Kidney (tissue), 14 donors: ENCODE results near the gene CCDC32. TPM values are rescaled to one million over a fixed set of nuclear protein-coding genes. Genes with fewer than 3 reads are reported as not detected.

ENCODE experiments used
- DNase-seq, 5 donors: peaks; one replicate each; pipeline ENCODE4 v3.0.0-alpha.2; 2013 to 2020
- FAIRE-seq: peaks from 2 replicates; lab custom pipeline; 2012; peaks lifted over from hg19 to GRCh38; lab: Jason Lieb, UNC
- H3K27ac ChIP-seq, 2 donors: one replicate each; pipeline ENCODE4 v1.7.0; 2013; ENCODE audit warnings: low read depth in 2 of 2, low read length in 2 of 2, inconsistent platforms in 1 of 2
- H3K27me3 ChIP-seq: one replicate; pipeline ENCODE4 v1.7.1; 2013; ENCODE audit warnings: low read length, inconsistent platforms; ENCODE audit not compliant: control insufficient read depth, insufficient read depth
- H3K36me3 ChIP-seq, 3 donors: one replicate each; pipeline versions ENCODE4 v1.7.0 to v1.7.1; 2013; ENCODE audit warnings: low read length in 3 of 3, control low read depth in 1 of 3, inconsistent platforms in 1 of 3; ENCODE audit not compliant: insufficient read depth in 3 of 3, control insufficient read depth in 2 of 3
- H3K4me1 ChIP-seq, 3 donors: one replicate each; pipeline versions ENCODE4 v1.7.0 to v1.7.1; 2013; ENCODE audit warnings: low read length in 3 of 3, inconsistent platforms in 1 of 3, low read depth in 1 of 3; ENCODE audit not compliant: control insufficient read depth in 2 of 3, insufficient read depth in 2 of 3
- H3K4me3 ChIP-seq, 3 donors: one replicate each; pipeline versions ENCODE4 v1.7.0 to v1.8.1; 2013; ENCODE audit warnings: low read length in 3 of 3, control low read depth in 1 of 3, inconsistent platforms in 1 of 3
- H3K9ac ChIP-seq, 3 donors: one replicate each; pipeline versions ENCODE4 v1.7.0 to v1.7.1; 2013; ENCODE audit warnings: low read length in 3 of 3, control low read depth in 1 of 3, inconsistent platforms in 1 of 3
- H3K9me3 ChIP-seq, 3 donors: one replicate each; pipeline versions ENCODE4 v1.7.0 to v1.7.1; 2013; ENCODE audit warnings: low read length in 3 of 3, control low read depth in 1 of 3, inconsistent platforms in 1 of 3; ENCODE audit not compliant: control insufficient read depth in 2 of 3, insufficient read depth in 1 of 3
- CTCF ChIP-seq: IDR thresholded peaks from 3 replicates; pipeline ENCODE4 v1.5.1; 2012; ENCODE audit warnings: mild to moderate bottlenecking, moderate library complexity, borderline replicate concordance; ENCODE audit not compliant: insufficient read depth; ENCODE audit errors: extremely low read depth
- intact Hi-C: fragments of 100-400 bp; cut with DNase I; formaldehyde crosslinking; loops from one replicate; pipeline ENCODE4 v1.11.1; 2022
- polyA plus RNA-seq: library from polyadenylated mRNA; stranded (reverse); fragments of 350-450 nt; fragmentation: Illumina TruSeq; extraction: RNeasy Lipid Tissue Mini Kit (QIAGEN cat#74804); gene quantifications from one replicate; pipeline ENCODE4 v1.2.3, GENCODE V29; 2014; ENCODE audit warnings: low read depth, low replicate concordance; ENCODE audit not compliant: insufficient read depth
- total RNA-seq: library from RNA; stranded (reverse); fragmentation: NEBNext Ultra II Directional; extraction: Animal tissue kit (Norgen Biotek cat#: 25700); gene quantifications from one replicate; pipeline ENCODE4 v1.2.1, GENCODE V29; 2021
- donor health status: control.
- donor health status: control.
- donor health status: control.
- donor health status: control.
- donor health status: control.
- donor health status: DM: yes; HTN: yes; CAD: no.
- donor health status: Normal renal cell carcinoma (clear cell type).

The CCDC32 gene
- total and polyA plus RNA-seq, 2 donors from 2014 or later: 34.4 to 35.9 TPM

- H3K27me3 ChIP-seq: no peaks in the 10 kb centered on the region
- no peak for DNase-seq
- no peaks in the 10 kb centered on the region for H3K4me1 ChIP-seq
- no peak overlapping the region for H3K9ac ChIP-seq
- FAIRE-seq: no peak
- H3K4me3 ChIP-seq: no peak overlapping the region
- H3K9me3 ChIP-seq: no peaks in the 10 kb centered on the region
- no peak for TF ChIP-seq CTCF
- intact Hi-C loops: no loop called here
- no peaks in the 10 kb centered on the region for H3K36me3 ChIP-seq
- H3K27ac ChIP-seq: no peak overlapping the region
These were observed 31.0 kb downstream of the CCDC32 start for GRCh38 chr15:40533763-40534364.

DNA sequence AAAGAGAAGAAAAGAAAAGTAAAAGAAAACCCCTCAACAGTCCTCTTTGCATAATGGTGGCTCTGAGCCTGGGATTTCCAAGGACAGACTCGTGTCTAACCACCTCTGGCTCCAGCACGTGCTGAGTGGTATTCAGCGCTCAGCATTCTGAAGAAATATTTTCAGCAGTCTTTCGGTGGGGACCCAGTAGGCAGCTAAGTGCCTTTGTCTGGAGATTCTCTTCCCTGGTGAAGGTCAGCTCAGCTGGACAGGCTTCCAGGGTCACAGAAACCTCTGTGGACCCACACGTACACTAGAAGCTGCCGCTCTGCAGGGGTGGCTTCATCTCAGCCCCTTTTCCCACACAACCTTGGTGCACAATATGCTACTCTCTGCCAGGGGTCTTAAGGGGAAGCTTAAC lies 36.0 kb downstream of the CCDC32 start:
- H3K9me3 ChIP-seq: no peaks in the 10 kb centered on the region
- TF ChIP-seq CTCF: no peak
- FAIRE-seq (no peak), DNase-seq (no peak)
- no peaks in the 10 kb centered on the region for H3K36me3 ChIP-seq
- no peaks in the 10 kb centered on the region for H3K4me1 ChIP-seq
- no peak overlapping the region for H3K27ac ChIP-seq
- no peak overlapping the region for H3K4me3 ChIP-seq
- no peak overlapping the region for H3K9ac ChIP-seq
- no peaks in the 10 kb centered on the region for H3K27me3 ChIP-seq
- intact Hi-C loops: no loop called here

DNA sequence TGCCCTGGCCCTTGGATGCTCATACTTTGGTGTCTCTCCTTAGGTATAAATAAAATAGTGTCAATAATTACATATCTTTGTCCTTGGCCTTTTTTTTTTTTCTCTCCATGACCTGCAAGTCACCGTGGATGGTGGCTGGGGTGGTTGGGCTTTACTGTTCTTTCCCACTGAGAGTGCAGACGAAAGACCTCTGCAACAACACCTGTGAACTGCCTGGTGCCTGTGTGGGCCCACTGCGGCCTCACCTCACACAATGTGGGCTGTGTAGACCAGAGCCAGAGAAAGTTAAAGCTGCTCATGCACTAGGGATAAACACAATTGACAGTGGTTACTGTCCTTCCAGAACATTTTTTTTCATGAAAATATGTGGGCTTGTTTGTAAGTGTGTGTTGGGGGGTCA lies 39.0 kb downstream of the CCDC32 start:
- no peak overlapping the region for H3K9ac ChIP-seq
- H3K27me3 ChIP-seq: no peaks in the 10 kb centered on the region
- H3K27ac ChIP-seq: no peak overlapping the region
- intact Hi-C loops: no loop called here
- FAIRE-seq (no peak), DNase-seq (no peak)
- no peak overlapping the region for H3K4me3 ChIP-seq
- no peaks in the 10 kb centered on the region for H3K4me1 ChIP-seq
- TF ChIP-seq CTCF: no peak
- H3K36me3 ChIP-seq: no peaks in the 10 kb centered on the region
- no peaks in the 10 kb centered on the region for H3K9me3 ChIP-seq

DNA sequence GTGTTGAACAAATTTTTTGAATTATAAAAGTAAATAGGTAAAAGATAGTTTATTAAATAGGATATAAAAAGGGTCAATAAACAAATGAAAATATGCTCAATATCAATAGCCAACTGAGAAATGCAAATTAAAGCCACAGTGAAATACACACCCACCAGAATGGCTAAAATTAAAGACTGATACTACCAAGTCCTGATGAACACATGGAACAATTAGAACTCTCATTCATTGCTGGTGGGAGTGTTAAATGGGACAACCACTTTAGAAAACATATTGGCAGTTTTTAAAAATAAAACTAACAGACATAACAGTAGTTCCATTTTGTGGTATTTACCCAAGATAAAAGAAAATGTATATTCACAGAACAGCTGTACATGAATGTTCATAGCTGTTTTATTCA lies 41.2 kb downstream of the CCDC32 start:
- Histone ChIP-seq H3K27ac (no peak overlapping the region), H3K9ac (no peak overlapping the region), H3K36me3 (no peaks in the 10 kb centered on the region), H3K4me1 (no peaks in the 10 kb centered on the region), H3K27me3 (no peaks in the 10 kb centered on the region), H3K9me3 (no peaks in the 10 kb centered on the region), H3K4me3 (no peak overlapping the region)
- no peak for TF ChIP-seq CTCF
- no peak for DNase-seq
- no peak for FAIRE-seq
- intact Hi-C loops: no loop called here
